ENCODE data around the gene RAB8B. TPM values are rescaled to one million over a fixed set of nuclear protein-coding genes. Genes with fewer than 3 reads are reported as not detected.

The RAB8B gene
- total RNA-seq, 2 experiments from 2014 or later: 109 to 119 TPM

- no peak for DNase-seq
- ChIA-PET CTCF (no interaction called here), POLR2A (no interaction called here)
- Mint-ChIP-seq H3K4me1 (ENCODE audit: low read depth) (no peaks in the 10 kb centered on the region), H3K27ac (no peak overlapping the region), H3K36me3 (peaks cover 14% of the 10 kb centered on the region), H3K9me3 (no peaks in the 10 kb centered on the region), H3K4me3 (no peak overlapping the region), H3K27me3 (no peaks in the 10 kb centered on the region)
- intact Hi-C loops (cut with micrococcal nuclease): no loop called here
These were observed 110.7 kb downstream of the RAB8B start for GRCh38 chr15:63299943-63300575.

GRCh38 chr15:63301088-63301487, 111.7 kb downstream of the RAB8B start:
- DNase-seq: no peak
- ChIA-PET POLR2A (no interaction called here), CTCF (no interaction called here)
- H3K36me3 Mint-ChIP-seq: peaks cover 14% of the 10 kb centered on the region
- H3K4me1 Mint-ChIP-seq (ENCODE audit: low read depth): no peaks in the 10 kb centered on the region
- H3K27me3 Mint-ChIP-seq: no peaks in the 10 kb centered on the region
- intact Hi-C loops (cut with micrococcal nuclease): no loop called here
- no peak overlapping the region for H3K4me3 Mint-ChIP-seq
- no peaks in the 10 kb centered on the region for H3K9me3 Mint-ChIP-seq
- H3K27ac Mint-ChIP-seq: no peak overlapping the region

GRCh38 chr15:63305260-63305659, 115.9 kb downstream of the RAB8B start:
- DNase-seq: no peak
- ChIA-PET CTCF (no interaction called here), POLR2A (no interaction called here)
- no peaks in the 10 kb centered on the region for H3K9me3 Mint-ChIP-seq
- H3K4me3 Mint-ChIP-seq: no peak overlapping the region
- intact Hi-C loops (cut with micrococcal nuclease): no loop called here
- H3K4me1 Mint-ChIP-seq (ENCODE audit: low read depth): no peaks in the 10 kb centered on the region
- H3K27ac Mint-ChIP-seq: no peak overlapping the region
- peaks cover 8% of the 10 kb centered on the region for H3K36me3 Mint-ChIP-seq
- no peaks in the 10 kb centered on the region for H3K27me3 Mint-ChIP-seq

GRCh38 chr15:63306492-63307073, 117.2 kb downstream of the RAB8B start:
- Mint-ChIP-seq H3K27me3 (no peaks in the 10 kb centered on the region), H3K4me3 (no peak overlapping the region), H3K4me1 (ENCODE audit: low read depth) (no peaks in the 10 kb centered on the region), H3K36me3 (peaks cover 4% of the 10 kb centered on the region), H3K27ac (no peak overlapping the region), H3K9me3 (no peaks in the 10 kb centered on the region)
- no peak for DNase-seq
- CTCF ChIA-PET: no interaction called here
- POLR2A ChIA-PET: no interaction called here
- intact Hi-C loops (cut with micrococcal nuclease): no loop called here

- ChIA-PET POLR2A (no interaction called here), CTCF (interaction anchor here (1.1 kb wide), 1 partner anchor 76 kb away, joined by 6 read pairs; no protein-coding TSS in a partner anchor)
- Mint-ChIP-seq H3K27me3 (no peaks in the 10 kb centered on the region), H3K36me3 (no peaks in the 10 kb centered on the region), H3K9me3 (no peaks in the 10 kb centered on the region), H3K27ac (no peak overlapping the region), H3K4me1 (ENCODE audit: low read depth) (no peaks in the 10 kb centered on the region), H3K4me3 (no peak overlapping the region)
- no peak for DNase-seq
- intact Hi-C loops (cut with micrococcal nuclease): no loop called here
These were observed 119.1 kb downstream of the RAB8B start for GRCh38 chr15:63308491-63308890.

GRCh38 chr15:63308947-63309346, 119.5 kb downstream of the RAB8B start:
- ChIA-PET CTCF (interaction anchor here (1.1 kb wide), 1 partner anchor 77 kb away, joined by 6 read pairs; no protein-coding TSS in a partner anchor), POLR2A (no interaction called here)
- Mint-ChIP-seq H3K4me1 (ENCODE audit: low read depth) (no peaks in the 10 kb centered on the region), H3K27ac (no peak overlapping the region), H3K9me3 (no peaks in the 10 kb centered on the region), H3K27me3 (no peaks in the 10 kb centered on the region), H3K36me3 (no peaks in the 10 kb centered on the region), H3K4me3 (no peak overlapping the region)
- intact Hi-C loops (cut with micrococcal nuclease): no loop called here
- DNase-seq: no peak

GRCh38 chr15:63310646-63311045, 121.2 kb downstream of the RAB8B start:
- H3K9me3 Mint-ChIP-seq: no peaks in the 10 kb centered on the region
- CTCF ChIA-PET: no interaction called here
- H3K27ac Mint-ChIP-seq: no peak overlapping the region
- no peak for DNase-seq
- H3K36me3 Mint-ChIP-seq: no peaks in the 10 kb centered on the region
- POLR2A ChIA-PET: no interaction called here
- H3K4me1 Mint-ChIP-seq (ENCODE audit: low read depth): no peaks in the 10 kb centered on the region
- H3K4me3 Mint-ChIP-seq: no peak overlapping the region
- intact Hi-C loops (cut with micrococcal nuclease): no loop called here
- H3K27me3 Mint-ChIP-seq: no peaks in the 10 kb centered on the region

- no peak overlapping the region for H3K27ac Mint-ChIP-seq
- no peaks in the 10 kb centered on the region for H3K36me3 Mint-ChIP-seq
- H3K4me1 Mint-ChIP-seq (ENCODE audit: low read depth): no peaks in the 10 kb centered on the region
- CTCF ChIA-PET: interaction anchor here (1.1 kb wide), 1 partner anchor 90 kb away, joined by 3 read pairs; no protein-coding TSS in a partner anchor
- no peaks in the 10 kb centered on the region for H3K27me3 Mint-ChIP-seq
- intact Hi-C loops (cut with micrococcal nuclease): no loop called here
- POLR2A ChIA-PET: no interaction called here
- no peak overlapping the region for H3K4me3 Mint-ChIP-seq
- no peaks in the 10 kb centered on the region for H3K9me3 Mint-ChIP-seq
- DNase-seq: no peak
These were observed 122.9 kb downstream of the RAB8B start for GRCh38 chr15:63312286-63312685.

GRCh38 chr15:63313825-63314224, 124.4 kb downstream of the RAB8B start:
- no peaks in the 10 kb centered on the region for H3K4me1 Mint-ChIP-seq (ENCODE audit: low read depth)
- no peak overlapping the region for H3K4me3 Mint-ChIP-seq
- intact Hi-C loops (cut with micrococcal nuclease): no loop called here
- no peaks in the 10 kb centered on the region for H3K9me3 Mint-ChIP-seq
- H3K27ac Mint-ChIP-seq: no peak overlapping the region
- H3K27me3 Mint-ChIP-seq: no peaks in the 10 kb centered on the region
- CTCF ChIA-PET: no interaction called here
- no peak for DNase-seq
- POLR2A ChIA-PET: no interaction called here
- no peaks in the 10 kb centered on the region for H3K36me3 Mint-ChIP-seq

GRCh38 chr15:63314409-63314808, 125.0 kb downstream of the RAB8B start:
- intact Hi-C loops (cut with micrococcal nuclease): no loop called here
- no peaks in the 10 kb centered on the region for H3K36me3 Mint-ChIP-seq
- ChIA-PET CTCF (no interaction called here), POLR2A (interaction anchor here (0.8 kb wide), 1 partner anchor 229 kb away, joined by 3 read pairs; no protein-coding TSS in a partner anchor)
- no peaks in the 10 kb centered on the region for H3K9me3 Mint-ChIP-seq
- no peak for DNase-seq
- H3K4me3 Mint-ChIP-seq: no peak overlapping the region
- no peaks in the 10 kb centered on the region for H3K4me1 Mint-ChIP-seq (ENCODE audit: low read depth)
- no peaks in the 10 kb centered on the region for H3K27me3 Mint-ChIP-seq
- no peak overlapping the region for H3K27ac Mint-ChIP-seq

Other genes starting within 250 kb of the RAB8B start
- gene TPM1, start 146.9 kb upstream of the RAB8B start, total RNA-seq: 10 to 100 TPM; 10.8 to 11.4 TPM
- 10 to 100 TPM; 23.7 to 24.5 TPM for gene LACTB, start 67.7 kb upstream of the RAB8B start, total RNA-seq
- gene RPS27L, start 32.1 kb upstream of the RAB8B start, total RNA-seq: 100 to 1,000 TPM; 139 to 140 TPM
- 1 to 10 TPM; 6.6 to 7.0 TPM for gene APH1B, start 88.0 kb downstream of the RAB8B start, total RNA-seq
- under 1 TPM; 0.07 to 0.10 TPM for gene CA12, start 192.2 kb downstream of the RAB8B start, total RNA-seq